ENCODE measurements around the gene C1orf21.

GRCh38 chr1:184658055-184658454 lies 271.2 kb downstream of the C1orf21 start:
- TF ChIP-seq CTCF (conservative IDR thresholded peaks at IDR 0.05 in 1 of 2, IDR thresholded peaks at IDR 0.05 in 1 of 2; ENCODE audit: low read depth in 1 of 2, low read length in 2 of 2) (no peak), EZH2 (IDR thresholded peaks at IDR 0.05; ENCODE audit: low read length, missing control alignments) (no peak)

Data from fibroblast of lung (primary cell).